22Rv1 (cell line): Measurements from ENCODE around the gene S1PR1.

Experiments used
- ZFX ChIP-seq: fragments of 450-650 bp; IDR thresholded peaks from 2 replicates; pipeline ENCODE4 v1.6.1; 2017; ENCODE audit warnings: antibody characterized with exemption, borderline replicate concordance
- TF ChIP-seq, protein P1 (sequence below): fragments of 450-650 bp; IDR thresholded peaks from 2 replicates; pipeline ENCODE4 v1.5.1; 2017; ENCODE audit warnings: mild to moderate bottlenecking

DNA sequence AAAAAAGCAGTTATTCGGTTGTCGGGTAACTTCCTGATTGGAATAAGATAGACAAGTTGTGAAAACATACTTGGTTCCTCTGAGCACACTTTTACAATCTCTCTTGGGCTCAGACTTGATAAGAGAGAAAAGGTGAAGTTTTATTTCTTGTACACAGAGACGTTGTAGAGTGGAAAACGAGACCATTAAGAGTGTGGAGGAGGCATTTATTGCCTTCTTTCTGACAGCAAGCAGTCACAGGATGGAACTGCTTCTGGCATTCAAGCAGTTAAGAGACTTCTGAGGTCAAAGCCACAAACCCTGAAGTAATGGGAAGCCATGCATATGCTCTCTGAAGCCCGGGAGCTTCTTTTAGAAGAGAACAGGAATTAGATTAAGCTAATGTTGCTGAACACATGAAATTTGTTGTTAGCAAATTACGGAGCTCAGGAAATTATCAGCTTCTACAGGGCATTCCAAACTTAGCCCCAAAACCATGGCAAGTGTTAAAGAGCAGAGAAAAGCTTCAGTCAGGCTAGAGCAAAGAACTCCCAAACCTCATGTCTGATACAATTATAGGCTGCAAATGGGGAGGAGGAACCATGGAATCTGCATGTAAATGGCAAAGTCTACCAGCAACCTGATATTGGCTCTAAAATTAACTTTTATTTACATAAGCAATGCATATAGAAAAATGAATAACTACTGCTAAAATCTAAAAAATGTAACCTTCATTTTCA, 26.0 kb downstream of the S1PR1 start:
- TF ChIP-seq, protein P1, sequence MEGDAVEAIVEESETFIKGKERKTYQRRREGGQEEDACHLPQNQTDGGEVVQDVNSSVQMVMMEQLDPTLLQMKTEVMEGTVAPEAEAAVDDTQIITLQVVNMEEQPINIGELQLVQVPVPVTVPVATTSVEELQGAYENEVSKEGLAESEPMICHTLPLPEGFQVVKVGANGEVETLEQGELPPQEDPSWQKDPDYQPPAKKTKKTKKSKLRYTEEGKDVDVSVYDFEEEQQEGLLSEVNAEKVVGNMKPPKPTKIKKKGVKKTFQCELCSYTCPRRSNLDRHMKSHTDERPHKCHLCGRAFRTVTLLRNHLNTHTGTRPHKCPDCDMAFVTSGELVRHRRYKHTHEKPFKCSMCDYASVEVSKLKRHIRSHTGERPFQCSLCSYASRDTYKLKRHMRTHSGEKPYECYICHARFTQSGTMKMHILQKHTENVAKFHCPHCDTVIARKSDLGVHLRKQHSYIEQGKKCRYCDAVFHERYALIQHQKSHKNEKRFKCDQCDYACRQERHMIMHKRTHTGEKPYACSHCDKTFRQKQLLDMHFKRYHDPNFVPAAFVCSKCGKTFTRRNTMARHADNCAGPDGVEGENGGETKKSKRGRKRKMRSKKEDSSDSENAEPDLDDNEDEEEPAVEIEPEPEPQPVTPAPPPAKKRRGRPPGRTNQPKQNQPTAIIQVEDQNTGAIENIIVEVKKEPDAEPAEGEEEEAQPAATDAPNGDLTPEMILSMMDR, result no peak
- no peak for TF ChIP-seq ZFX
